ENCODE results near the gene ANKRD33B.
A peak's percentile ranks its signal among the peaks of the same experiment; 100 is the strongest.

The ANKRD33B gene

GRCh38 chr5:10684303-10685086 lies 120.6 kb downstream of the ANKRD33B start:
- no peak overlapping the region for H3K4me3 ChIP-seq
- peaks cover 3% of the 10 kb centered on the region; the same call in 1 of the 2 replicates for H3K36me3 ChIP-seq (replicated peaks)
- in situ Hi-C loops (cut with MboI; ENCODE audit: low sequenced_read_pairs): no loop called here
- no peak for DNase-seq (ENCODE audit: low spot score in 2 of 2)
- H3K27me3 ChIP-seq (ENCODE audit: low read depth): no peaks in the 10 kb centered on the region
- no peaks in the 10 kb centered on the region for H3K9me3 ChIP-seq
- H3K4me1 ChIP-seq: no peaks in the 10 kb centered on the region

GRCh38 chr5:10685115-10685521 lies 121.2 kb downstream of the ANKRD33B start:
- in situ Hi-C loops (cut with MboI; ENCODE audit: low sequenced_read_pairs): no loop called here
- Histone ChIP-seq H3K36me3 (replicated peaks) (peaks cover 3% of the 10 kb centered on the region; the same call in 1 of the 2 replicates), H3K4me3 (no peak overlapping the region), H3K27me3 (ENCODE audit: low read depth) (no peaks in the 10 kb centered on the region), H3K4me1 (no peaks in the 10 kb centered on the region), H3K9me3 (no peaks in the 10 kb centered on the region)
- no peak for DNase-seq (ENCODE audit: low spot score in 2 of 2)

- Histone ChIP-seq H3K4me1 (no peaks in the 10 kb centered on the region), H3K36me3 (replicated peaks) (0 out of 2 replicates have a peak, but pooled peaks cover 3% of the 10 kb centered on the region), H3K27me3 (ENCODE audit: low read depth) (no peaks in the 10 kb centered on the region), H3K4me3 (no peak overlapping the region), H3K9me3 (no peaks in the 10 kb centered on the region)
- DNase-seq (ENCODE audit: low spot score in 2 of 2): no peak
- in situ Hi-C loops (cut with MboI; ENCODE audit: low sequenced_read_pairs): no loop called here
These were observed 123.0 kb downstream of the ANKRD33B start for GRCh38 chr5:10686890-10687289.

GRCh38 chr5:10688651-10689171 lies 124.8 kb downstream of the ANKRD33B start:
- in situ Hi-C loops (cut with MboI; ENCODE audit: low sequenced_read_pairs): no loop called here
- DNase-seq (ENCODE audit: low spot score in 2 of 2): no peak
- Histone ChIP-seq H3K9me3 (no peaks in the 10 kb centered on the region), H3K36me3 (replicated peaks) (0 out of 2 replicates have a peak, but pooled peaks cover 3% of the 10 kb centered on the region), H3K27me3 (ENCODE audit: low read depth) (no peaks in the 10 kb centered on the region), H3K4me3 (no peak overlapping the region), H3K4me1 (no peaks in the 10 kb centered on the region)

GRCh38 chr5:10689391-10690081 lies 125.7 kb downstream of the ANKRD33B start:
- DNase-seq (ENCODE audit: low spot score in 2 of 2): peak in 1 of 2 experiments; percentile 37
- in situ Hi-C loops (cut with MboI; ENCODE audit: low sequenced_read_pairs): no loop called here
- Histone ChIP-seq H3K4me3 (no peak overlapping the region), H3K36me3 (replicated peaks) (0 out of 2 replicates have a peak, but pooled peaks cover 3% of the 10 kb centered on the region), H3K9me3 (no peaks in the 10 kb centered on the region), H3K27me3 (ENCODE audit: low read depth) (no peaks in the 10 kb centered on the region), H3K4me1 (no peaks in the 10 kb centered on the region)

- H3K27me3 ChIP-seq (ENCODE audit: low read depth): no peaks in the 10 kb centered on the region
- no peaks in the 10 kb centered on the region for H3K36me3 ChIP-seq (replicated peaks)
- no peaks in the 10 kb centered on the region for H3K9me3 ChIP-seq
- in situ Hi-C loops (cut with MboI; ENCODE audit: low sequenced_read_pairs): no loop called here
- H3K4me1 ChIP-seq: no peaks in the 10 kb centered on the region
- no peak for DNase-seq (ENCODE audit: low spot score in 2 of 2)
- H3K4me3 ChIP-seq: no peak overlapping the region
These were observed 126.9 kb downstream of the ANKRD33B start for GRCh38 chr5:10690460-10691440.

- no peak for DNase-seq (ENCODE audit: low spot score in 2 of 2)
- H3K9me3 ChIP-seq: no peaks in the 10 kb centered on the region
- no peaks in the 10 kb centered on the region for H3K36me3 ChIP-seq (replicated peaks)
- H3K4me1 ChIP-seq: no peaks in the 10 kb centered on the region
- H3K4me3 ChIP-seq: no peak overlapping the region
- no peaks in the 10 kb centered on the region for H3K27me3 ChIP-seq (ENCODE audit: low read depth)
- in situ Hi-C loops (cut with MboI; ENCODE audit: low sequenced_read_pairs): no loop called here
These were observed 128.2 kb downstream of the ANKRD33B start for GRCh38 chr5:10691826-10692785.

- Histone ChIP-seq H3K9me3 (no peaks in the 10 kb centered on the region), H3K4me1 (no peaks in the 10 kb centered on the region), H3K27me3 (ENCODE audit: low read depth) (no peaks in the 10 kb centered on the region), H3K4me3 (no peak overlapping the region), H3K36me3 (replicated peaks) (no peaks in the 10 kb centered on the region)
- in situ Hi-C loops (cut with MboI; ENCODE audit: low sequenced_read_pairs): no loop called here
- DNase-seq (ENCODE audit: low spot score in 2 of 2): peak; percentile 38 to 64
These were observed 131.3 kb downstream of the ANKRD33B start for GRCh38 chr5:10695055-10695649.

GRCh38 chr5:10695759-10696543 lies 132.1 kb downstream of the ANKRD33B start:
- no peaks in the 10 kb centered on the region for H3K36me3 ChIP-seq (replicated peaks)
- no peak for DNase-seq (ENCODE audit: low spot score in 2 of 2)
- no peaks in the 10 kb centered on the region for H3K9me3 ChIP-seq
- no peak overlapping the region for H3K4me3 ChIP-seq
- no peaks in the 10 kb centered on the region for H3K27me3 ChIP-seq (ENCODE audit: low read depth)
- no peaks in the 10 kb centered on the region for H3K4me1 ChIP-seq
- in situ Hi-C loops (cut with MboI; ENCODE audit: low sequenced_read_pairs): no loop called here

- in situ Hi-C loops (cut with MboI; ENCODE audit: low sequenced_read_pairs): no loop called here
- Histone ChIP-seq H3K4me1 (no peaks in the 10 kb centered on the region), H3K4me3 (no peak overlapping the region)
These were observed 135.5 kb downstream of the ANKRD33B start for GRCh38 chr5:10699281-10699874.

GRCh38 chr5:10699987-10700386 lies 136.1 kb downstream of the ANKRD33B start:
- Histone ChIP-seq H3K36me3 (replicated peaks) (no peaks in the 10 kb centered on the region; the same call in 1 of the 2 replicates), H3K4me1 (no peaks in the 10 kb centered on the region), H3K9me3 (no peaks in the 10 kb centered on the region), H3K4me3 (no peak overlapping the region), H3K27me3 (ENCODE audit: low read depth) (no peaks in the 10 kb centered on the region)
- in situ Hi-C loops (cut with MboI; ENCODE audit: low sequenced_read_pairs): no loop called here
- no peak for DNase-seq (ENCODE audit: low spot score in 2 of 2)

More at GRCh38 chr5:10699281-10699874, 135.5 kb downstream of the ANKRD33B start:
- Histone ChIP-seq H3K27me3 (ENCODE audit: low read depth) (no peaks in the 10 kb centered on the region), H3K36me3 (replicated peaks) (no peaks in the 10 kb centered on the region; the same call in 1 of the 2 replicates), H3K9me3 (no peaks in the 10 kb centered on the region)
- DNase-seq (ENCODE audit: low spot score in 2 of 2): no peak

Data from HAP-1 (cell line).